SW 1271 (cell line): Measurements from ENCODE around the gene BLOC1S1.

Experiments
- DNase-seq, 2 experiments: peaks; one replicate each; lab custom pipeline; 2025; lab: John Stamatoyannopoulos, UW

The BLOC1S1 gene

DNA sequence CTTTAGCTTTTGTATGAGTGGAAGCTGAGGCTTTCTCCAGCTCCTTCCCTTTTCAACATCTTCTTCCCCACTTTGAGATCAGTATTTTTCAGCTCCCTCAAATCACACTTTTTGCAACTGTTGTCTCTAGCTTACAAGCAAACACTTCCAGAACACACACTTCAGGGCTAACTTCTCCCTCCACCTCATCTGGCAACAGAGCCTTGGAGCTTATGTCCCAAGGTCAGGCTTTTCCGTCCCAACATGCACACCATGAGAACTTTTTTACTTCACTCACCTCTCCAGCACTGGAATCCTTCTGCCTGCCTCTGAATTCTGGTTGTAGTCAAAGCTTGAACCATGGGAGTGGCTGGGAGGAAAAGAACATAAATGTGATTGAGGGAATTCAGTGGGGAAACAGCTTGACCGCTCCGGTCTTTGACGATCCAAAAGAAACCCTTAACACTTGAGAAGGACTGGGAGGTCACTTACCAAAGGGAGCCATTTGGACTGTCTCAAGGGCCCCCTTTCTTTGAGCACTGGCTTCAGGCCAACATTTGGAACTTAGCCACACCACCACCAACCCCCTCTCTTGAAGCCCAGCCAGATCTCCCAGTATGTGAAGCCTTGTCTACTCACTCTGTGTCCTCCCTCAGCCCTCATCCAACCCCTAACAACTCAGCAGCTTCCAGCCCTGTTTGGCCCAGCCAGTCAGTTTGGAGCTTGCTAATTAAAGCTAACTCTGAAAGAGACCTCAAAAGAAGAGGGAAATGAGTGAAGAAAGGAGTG is 3.9 kb upstream of the BLOC1S1 start:
- DNase-seq: no peak

- no peak for DNase-seq
Measured at GRCh38 chr12:55712700-55713415, 3.0 kb upstream of the BLOC1S1 start.

DNA sequence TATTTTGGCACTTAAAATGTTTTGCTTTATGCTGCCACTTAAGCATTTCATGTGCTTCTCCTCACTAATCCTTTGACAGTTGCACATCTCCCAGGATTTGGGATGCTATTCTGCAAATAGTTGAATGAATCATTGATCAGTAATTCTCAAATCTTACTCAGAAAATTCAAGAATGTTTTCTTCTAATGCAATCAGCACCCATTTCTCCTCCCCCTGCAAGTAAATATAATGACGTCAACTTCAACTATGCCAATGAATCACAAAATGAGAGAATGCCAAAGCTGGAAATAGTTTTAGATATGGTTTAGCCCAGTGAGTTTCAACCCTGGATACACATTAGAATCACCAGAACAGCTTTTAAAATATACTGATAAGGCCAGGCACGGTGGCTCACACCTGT is 2.1 kb upstream of the BLOC1S1 start:
- DNase-seq: no peak

GRCh38 chr12:55715169-55715764 is 579 bp upstream of the BLOC1S1 start:
- DNase-seq: no peak

DNA sequence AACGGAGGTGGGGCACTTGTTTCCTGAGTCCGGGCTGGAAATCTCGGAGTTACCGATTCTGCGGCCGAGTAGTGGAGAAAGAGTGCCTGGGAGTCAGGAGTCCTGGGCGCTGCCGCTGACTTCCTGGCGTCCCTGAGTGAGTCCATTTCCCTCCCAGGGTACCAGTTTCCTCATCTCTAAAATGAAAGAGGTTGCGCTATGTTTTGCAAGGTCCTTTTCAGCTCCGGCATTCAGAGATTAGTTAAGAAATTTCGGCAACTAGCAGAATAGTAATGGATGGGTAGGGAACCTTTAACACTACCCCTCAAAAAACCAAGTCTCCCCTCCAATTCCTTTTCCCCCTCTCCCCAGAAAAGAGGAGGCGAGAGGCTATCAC is 724 bp downstream of the BLOC1S1 start:
- DNase-seq: no peak

DNA sequence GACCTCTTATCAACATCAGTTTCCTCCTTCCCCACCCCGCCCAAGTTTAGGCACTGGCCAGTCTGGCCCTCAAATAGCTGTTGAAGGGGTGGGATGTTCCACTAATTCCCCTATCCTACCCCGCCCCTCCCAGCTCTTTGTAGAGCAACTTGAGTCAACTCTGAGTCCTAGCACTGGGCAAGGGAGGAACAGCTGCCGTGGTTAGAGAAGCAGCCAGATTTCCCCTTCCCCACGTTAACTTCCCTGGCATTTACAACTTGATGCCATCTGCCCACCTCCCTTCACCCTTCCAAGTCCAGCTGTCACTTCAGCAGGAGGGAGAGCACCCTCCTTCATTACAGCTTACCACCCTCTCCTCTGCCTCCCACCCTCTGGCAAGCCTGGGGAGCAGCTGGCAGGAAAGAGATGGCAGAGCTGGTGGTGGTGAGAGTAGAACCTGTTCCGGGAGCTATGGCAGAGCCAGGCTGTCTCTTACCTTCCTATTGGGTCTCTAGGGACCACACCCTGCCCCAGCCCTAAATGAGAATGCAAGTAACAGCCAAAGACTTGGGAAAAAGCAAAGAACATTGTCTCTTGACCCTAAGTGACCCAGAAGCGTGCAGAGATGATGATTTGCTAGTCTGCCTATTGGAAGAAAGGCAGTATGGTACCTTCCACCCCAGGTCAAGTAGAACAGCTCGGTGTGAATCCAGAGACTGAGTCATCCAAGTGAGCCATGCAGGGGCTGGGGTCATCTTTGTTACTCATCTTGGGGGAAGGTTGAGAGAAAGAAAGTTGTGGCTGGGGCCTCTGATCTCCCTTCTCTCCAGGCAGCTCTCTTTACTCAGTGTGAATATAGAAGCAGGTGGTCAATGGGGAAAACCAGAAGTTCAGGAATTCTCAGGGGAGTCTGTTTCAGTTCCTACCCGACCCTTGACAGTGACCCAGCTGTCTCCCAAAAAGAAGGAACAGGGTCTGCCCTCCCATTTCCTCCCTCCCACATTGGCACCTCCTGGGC is 1.5 kb downstream of the BLOC1S1 start:
- DNase-seq: no peak

- DNase-seq: no peak
Measured at GRCh38 chr12:55718015-55718414, 2.2 kb downstream of the BLOC1S1 start.

DNA sequence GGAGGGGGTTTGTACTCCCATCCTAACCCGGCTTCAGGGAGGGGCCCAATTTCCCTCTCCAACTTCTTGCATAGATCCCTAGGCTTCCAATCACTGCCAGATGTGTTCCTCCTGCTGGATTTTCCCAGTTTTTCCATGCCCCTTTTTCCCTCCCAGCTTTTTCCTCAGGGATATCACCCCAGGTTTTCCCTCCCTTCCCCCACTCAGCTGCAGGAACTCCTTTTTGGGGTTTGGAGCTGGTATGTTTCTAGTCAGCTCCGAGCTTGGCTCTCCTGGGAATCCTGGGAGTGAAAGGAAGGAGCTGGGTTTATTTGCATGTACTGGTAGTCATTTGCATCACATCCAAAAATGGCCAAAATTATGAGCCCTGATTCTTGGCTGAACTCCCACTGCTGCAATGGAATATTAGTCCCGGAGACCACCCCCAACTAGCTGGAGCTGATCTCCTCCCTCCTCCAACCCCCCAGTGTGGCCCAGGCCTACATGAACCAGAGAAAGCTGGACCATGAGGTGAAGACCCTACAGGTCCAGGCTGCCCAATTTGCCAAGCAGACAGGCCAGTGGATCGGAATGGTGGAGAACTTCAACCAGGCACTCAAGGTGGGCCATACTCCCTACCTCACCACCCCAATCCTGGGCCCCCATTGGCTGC is 2.9 kb downstream of the BLOC1S1 start:
- DNase-seq: no peak

DNA sequence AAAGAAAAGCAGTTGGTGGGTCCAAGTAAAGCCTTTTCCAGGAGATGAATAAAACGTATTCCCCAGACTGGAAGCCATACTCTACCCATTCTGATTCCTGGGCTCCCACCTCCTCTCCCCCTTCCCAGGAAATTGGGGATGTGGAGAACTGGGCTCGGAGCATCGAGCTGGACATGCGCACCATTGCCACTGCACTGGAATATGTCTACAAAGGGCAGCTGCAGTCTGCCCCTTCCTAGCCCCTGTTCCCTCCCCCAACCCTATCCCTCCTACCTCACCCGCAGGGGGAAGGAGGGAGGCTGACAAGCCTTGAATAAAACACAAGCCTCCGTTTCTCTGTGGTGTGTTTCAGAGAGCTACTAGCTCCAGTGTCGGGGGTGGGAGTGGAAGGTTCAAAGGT is 3.5 kb downstream of the BLOC1S1 start:
- DNase-seq: no peak

- DNase-seq: no peak
Measured at GRCh38 chr12:55720071-55720564, 4.3 kb downstream of the BLOC1S1 start, which contains the start of gene RDH5. TSS of gene RDH5 (plus strand) at chr12:55720393. CDS start at chr12:55721185, 792 bp downstream.

DNA sequence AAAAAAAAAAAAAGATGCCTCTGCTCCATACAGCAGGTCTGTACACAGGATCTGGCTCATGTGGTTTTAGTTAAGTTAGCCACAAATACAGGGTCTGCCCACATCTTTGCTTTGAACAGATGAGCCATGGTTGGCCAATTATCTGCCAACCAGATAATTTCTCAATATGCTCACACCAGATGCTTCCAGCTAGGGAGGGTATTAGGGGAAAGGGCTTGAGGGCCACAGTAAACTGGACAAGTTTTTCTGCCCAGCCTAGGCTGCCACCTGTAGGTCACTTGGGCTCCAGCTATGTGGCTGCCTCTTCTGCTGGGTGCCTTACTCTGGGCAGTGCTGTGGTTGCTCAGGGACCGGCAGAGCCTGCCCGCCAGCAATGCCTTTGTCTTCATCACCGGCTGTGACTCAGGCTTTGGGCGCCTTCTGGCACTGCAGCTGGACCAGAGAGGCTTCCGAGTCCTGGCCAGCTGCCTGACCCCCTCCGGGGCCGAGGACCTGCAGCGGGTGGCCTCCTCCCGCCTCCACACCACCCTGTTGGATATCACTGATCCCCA is 5.1 kb downstream of the BLOC1S1 start:
- DNase-seq: peak; percentile 52 to 89

GRCh38 chr12:55721601-55722213 is 5.9 kb downstream of the BLOC1S1 start:
- no peak for DNase-seq

DNA sequence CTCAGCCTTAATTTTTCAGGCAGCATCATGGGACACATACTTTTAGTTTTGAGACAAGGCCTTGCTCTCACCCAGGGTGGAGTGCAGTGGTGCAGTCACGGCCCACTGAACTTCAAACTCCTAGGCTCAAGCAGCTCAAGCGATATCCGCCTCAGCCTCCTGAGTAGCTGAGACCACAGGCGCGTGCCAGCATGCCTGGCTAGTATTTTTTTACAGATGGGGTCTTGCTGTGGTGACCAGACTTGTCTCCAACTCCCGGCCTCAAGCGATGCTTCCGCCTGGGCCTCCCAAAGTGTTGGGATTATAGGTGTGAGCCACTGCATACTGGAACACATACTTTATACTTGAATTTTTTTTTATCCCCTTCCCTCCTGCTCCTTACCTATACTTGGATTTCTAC is 7.1 kb downstream of the BLOC1S1 start:
- no peak for DNase-seq

- no peak for DNase-seq
Measured at GRCh38 chr12:55723516-55724225, 7.8 kb downstream of the BLOC1S1 start.

GRCh38 chr12:55724226-55724939 is 8.5 kb downstream of the BLOC1S1 start:
- DNase-seq: peak in 1 of 2 experiments; percentile 72

DNA sequence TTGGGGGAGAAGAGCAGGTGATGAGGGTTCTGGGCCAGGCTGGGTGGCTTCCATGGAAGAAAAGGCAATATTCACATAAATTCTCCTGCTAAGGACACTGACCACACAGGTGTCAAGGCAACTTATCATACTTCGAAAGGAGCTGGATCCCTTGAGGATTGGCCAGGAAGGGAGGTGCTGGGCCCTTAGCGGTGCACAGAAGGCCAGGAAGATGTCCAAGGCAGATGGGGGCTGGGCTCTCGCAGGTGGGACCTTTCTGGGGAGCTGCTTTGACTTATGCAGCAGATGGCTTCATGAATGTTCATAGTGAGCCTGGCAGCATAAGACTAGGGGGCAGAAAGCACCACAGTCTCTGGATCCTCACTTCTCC is 9.1 kb downstream of the BLOC1S1 start:
- no peak for DNase-seq

DNA sequence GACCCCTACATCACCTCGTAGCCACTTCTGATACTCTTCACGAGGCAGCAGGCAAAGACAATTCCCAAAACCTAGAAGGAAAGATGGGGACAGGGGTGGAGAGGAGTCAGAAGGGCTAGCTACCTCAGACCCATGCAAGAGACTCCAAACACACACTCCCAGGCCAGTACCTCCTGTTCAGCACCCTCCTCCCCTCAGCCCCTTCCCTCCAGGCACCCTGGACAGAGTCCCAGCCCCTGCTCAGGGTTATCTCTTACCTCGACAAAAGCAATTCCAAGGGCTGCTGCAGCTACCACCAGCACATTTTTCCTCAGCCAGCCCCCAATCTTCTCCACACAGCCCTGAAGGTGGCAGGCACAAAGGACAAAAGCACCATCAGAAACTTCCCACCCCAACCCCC is 9.7 kb downstream of the BLOC1S1 start:
- no peak for DNase-seq

DNA sequence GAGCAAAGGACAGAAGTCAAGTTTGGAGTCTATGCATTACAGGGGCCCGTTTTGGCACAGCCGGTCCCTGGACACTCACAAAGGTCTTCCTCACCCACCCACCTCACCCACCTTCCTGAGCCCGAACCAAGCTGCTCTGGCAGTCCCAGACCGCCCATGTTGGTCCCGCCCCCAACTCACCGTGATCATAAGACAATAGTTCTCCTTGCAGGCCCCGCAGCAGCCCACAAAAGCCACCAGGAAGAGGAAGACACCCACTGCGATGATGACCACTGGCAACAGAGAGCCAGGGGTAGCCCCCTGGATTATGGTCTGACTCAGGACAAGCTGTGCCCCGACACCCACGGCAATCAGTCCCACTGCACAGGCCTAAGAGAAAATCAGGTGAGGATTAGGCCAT is 11.1 kb downstream of the BLOC1S1 start:
- no peak for DNase-seq

GRCh38 chr12:55727643-55728185 is 11.9 kb downstream of the BLOC1S1 start:
- no peak for DNase-seq
